Calu3 (cell line): ENCODE data around the gene ASAP2. TPM values are rescaled to one million over a fixed set of nuclear protein-coding genes. Genes with fewer than 3 reads are reported as not detected.

Source experiments
- BruUV-seq: library from RNA; stranded (reverse); fragments of 400-500 nt; replicated peaks from 2 replicates; lab custom pipeline; 2021; lab: Mats Ljungman, UMichigan
- CTCF ChIA-PET: fragments of 300-600 bp; sonication (Branson Sonifier 250); formaldehyde crosslinking; loops from one replicate; lab custom pipeline; 2022; ENCODE audit warnings: antibody characterized with exemption; lab: Charles Lee
- DNase-seq: peaks from one replicate; pipeline ENCODE4 v3.0.0; 2022
- H3K27ac Mint-ChIP-seq: one replicate; pipeline ENCODE4 v1.8.0; 2022; ENCODE audit warnings: mixed read lengths; ENCODE audit not compliant: unreplicated experiment
- H3K27me3 Mint-ChIP-seq: one replicate; pipeline ENCODE4 v1.8.0; 2022; ENCODE audit warnings: mixed read lengths; ENCODE audit not compliant: unreplicated experiment
- H3K36me3 Mint-ChIP-seq: one replicate; pipeline ENCODE4 v1.8.0; 2022; ENCODE audit warnings: mild to moderate bottlenecking, moderate library complexity, mixed read lengths; ENCODE audit not compliant: insufficient read depth, unreplicated experiment
- H3K4me1 Mint-ChIP-seq: one replicate; pipeline ENCODE4 v1.8.0; 2022; ENCODE audit warnings: mild to moderate bottlenecking, low read depth, mixed read lengths; ENCODE audit not compliant: unreplicated experiment
- H3K4me3 Mint-ChIP-seq: one replicate; pipeline ENCODE4 v1.8.0; 2022; ENCODE audit warnings: mild to moderate bottlenecking, low read depth, moderate library complexity, mixed read lengths; ENCODE audit not compliant: unreplicated experiment
- H3K9me3 Mint-ChIP-seq: one replicate; pipeline ENCODE4 v1.8.0; 2022; ENCODE audit warnings: low read depth, mixed read lengths; ENCODE audit not compliant: unreplicated experiment
- intact Hi-C: fragments of 100-400 bp; cut with micrococcal nuclease; formaldehyde crosslinking; loops from one replicate; pipeline ENCODE4 v1.10.0; 2022; ENCODE audit not compliant: unreplicated experiment
- total RNA-seq: library from RNA; stranded (reverse); gene quantifications from 2 replicates; pipeline ENCODE4 v1.2.3, GENCODE V29; 2022
- TF ChIP-seq, protein P1 (sequence below): fragments of 200-600 bp; IDR thresholded peaks from one replicate; pipeline ENCODE4 v1.8.0; 2022; ENCODE audit warnings: antibody characterized with exemption; ENCODE audit not compliant: unreplicated experiment

ASAP2 gene
- total RNA-seq, 1 experiment from 2014 or later: 78.6 TPM

DNA sequence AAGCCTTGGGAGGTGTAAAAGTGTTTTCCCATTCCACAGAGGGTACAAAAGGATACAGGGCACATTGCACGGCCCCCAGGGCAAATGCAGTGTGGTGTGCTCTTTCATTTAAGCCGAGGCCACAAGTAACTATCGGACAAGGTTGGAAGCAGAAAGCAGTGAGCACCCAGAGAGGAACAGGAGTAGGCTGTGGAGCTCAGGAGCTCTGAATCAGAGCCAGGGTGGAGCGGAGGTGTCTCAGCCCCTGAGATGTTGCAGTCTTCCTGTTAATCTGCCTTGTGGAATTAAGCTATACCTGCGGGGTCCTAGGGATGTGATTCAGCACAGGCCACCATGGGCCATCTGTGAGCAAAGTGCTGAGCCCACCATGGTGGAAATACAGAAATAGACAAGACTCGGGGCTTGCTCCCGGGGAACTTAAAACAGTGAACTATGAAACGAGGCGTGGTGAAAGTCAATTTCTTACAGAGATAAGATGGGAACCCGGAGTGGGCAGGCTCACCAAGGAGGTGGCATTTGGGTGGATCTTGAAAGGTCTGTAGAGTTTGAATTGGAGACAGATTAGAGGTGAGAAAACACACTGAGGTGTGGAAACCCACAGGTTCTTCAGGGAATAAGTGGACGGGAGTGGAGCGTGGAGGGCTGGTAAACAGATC lies 44.0 kb downstream of the ASAP2 start:
- peaks cover 29% of the 10 kb centered on the region for H3K36me3 Mint-ChIP-seq
- CTCF ChIA-PET: interaction anchor here (0.5 to 1.2 kb wide), 4 partner anchors 16 to 110 kb away, joined by 3 to 5 read pairs (median 4); no protein-coding TSS in a partner anchor
- H3K27ac Mint-ChIP-seq: peak overlapping the region; percentile 76
- H3K4me3 Mint-ChIP-seq: peak overlapping the region; percentile 27
- BruUV-seq: no TSS peak
- TF ChIP-seq, protein P1, sequence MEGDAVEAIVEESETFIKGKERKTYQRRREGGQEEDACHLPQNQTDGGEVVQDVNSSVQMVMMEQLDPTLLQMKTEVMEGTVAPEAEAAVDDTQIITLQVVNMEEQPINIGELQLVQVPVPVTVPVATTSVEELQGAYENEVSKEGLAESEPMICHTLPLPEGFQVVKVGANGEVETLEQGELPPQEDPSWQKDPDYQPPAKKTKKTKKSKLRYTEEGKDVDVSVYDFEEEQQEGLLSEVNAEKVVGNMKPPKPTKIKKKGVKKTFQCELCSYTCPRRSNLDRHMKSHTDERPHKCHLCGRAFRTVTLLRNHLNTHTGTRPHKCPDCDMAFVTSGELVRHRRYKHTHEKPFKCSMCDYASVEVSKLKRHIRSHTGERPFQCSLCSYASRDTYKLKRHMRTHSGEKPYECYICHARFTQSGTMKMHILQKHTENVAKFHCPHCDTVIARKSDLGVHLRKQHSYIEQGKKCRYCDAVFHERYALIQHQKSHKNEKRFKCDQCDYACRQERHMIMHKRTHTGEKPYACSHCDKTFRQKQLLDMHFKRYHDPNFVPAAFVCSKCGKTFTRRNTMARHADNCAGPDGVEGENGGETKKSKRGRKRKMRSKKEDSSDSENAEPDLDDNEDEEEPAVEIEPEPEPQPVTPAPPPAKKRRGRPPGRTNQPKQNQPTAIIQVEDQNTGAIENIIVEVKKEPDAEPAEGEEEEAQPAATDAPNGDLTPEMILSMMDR: no peak
- no peaks in the 10 kb centered on the region for H3K9me3 Mint-ChIP-seq
- no peaks in the 10 kb centered on the region for H3K27me3 Mint-ChIP-seq
- DNase-seq: peak; percentile 29
- peaks cover 73% of the 10 kb centered on the region for H3K4me1 Mint-ChIP-seq
- intact Hi-C loops: no loop called here

DNA sequence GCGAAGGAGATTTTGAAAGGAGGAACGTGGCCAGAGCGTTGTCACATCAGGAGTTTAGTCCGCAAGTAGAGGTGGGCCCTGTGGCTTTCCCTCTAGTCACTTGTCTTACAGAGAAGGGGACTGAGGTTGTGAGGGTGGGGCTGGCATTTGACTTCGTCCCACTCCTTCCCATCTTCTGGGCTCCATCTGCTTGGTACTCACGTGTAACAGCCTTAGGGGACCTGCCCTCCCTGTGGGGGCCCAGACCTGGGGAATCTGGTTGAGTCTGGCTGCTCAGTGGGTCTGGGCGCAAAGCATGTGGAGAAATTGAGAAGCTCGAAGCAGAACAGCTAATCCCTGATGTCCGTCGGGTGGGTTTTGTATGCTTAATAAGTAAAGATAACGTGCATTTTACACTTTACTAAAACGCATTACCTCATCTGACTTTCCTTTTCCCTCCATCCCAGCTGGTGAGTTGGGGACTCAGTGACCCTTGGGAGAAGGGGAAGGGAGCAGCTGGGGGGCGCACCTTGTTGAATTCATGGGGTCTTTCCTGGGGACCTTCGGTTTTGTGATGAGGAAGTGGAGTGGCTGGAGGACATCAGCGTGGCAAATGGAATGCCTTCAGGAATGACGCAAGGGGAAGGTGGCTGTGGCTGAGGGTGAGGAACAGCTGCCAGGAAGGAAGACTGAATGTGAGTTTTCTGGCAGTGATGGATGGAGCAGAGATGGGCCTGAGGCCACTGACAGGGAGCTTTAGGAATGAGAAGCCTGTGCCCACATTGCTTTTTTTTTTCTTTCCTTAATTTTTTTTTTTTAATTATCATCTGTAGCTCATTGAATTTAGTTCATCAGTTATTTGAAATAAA lies 44.8 kb downstream of the ASAP2 start:
- Mint-ChIP-seq H3K4me3 (peak overlapping the region; percentile 27), H3K4me1 (peaks cover 73% of the 10 kb centered on the region), H3K36me3 (peaks cover 28% of the 10 kb centered on the region), H3K27ac (peak overlapping the region; percentile 76), H3K27me3 (no peaks in the 10 kb centered on the region), H3K9me3 (no peaks in the 10 kb centered on the region)
- DNase-seq: peak; percentile 54
- intact Hi-C loops: no loop called here
- BruUV-seq: no TSS peak
- CTCF ChIA-PET: interaction anchor here (0.5 to 1.2 kb wide), 5 partner anchors 16 to 111 kb away, joined by 3 to 5 read pairs (median 4); no protein-coding TSS in a partner anchor
- TF ChIP-seq, protein P1: no peak

DNA sequence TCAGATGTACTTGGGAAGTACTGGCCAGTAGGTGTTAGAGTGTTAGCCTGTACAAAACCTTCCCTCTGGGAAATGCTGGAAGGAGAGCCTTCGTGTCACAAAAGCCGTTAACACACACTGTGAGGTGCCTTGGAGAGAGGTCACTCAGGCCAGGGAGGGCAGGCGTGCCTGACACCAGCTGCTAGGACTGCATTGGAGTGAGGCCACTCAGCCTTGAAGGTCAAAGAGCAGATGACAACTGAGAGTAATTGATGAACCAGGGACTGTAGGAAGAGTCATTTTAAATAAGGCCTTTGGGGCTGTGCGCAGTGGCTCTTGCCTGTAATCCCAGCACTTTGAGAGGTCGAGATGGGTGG lies 45.4 kb downstream of the ASAP2 start:
- CTCF ChIA-PET: interaction anchor here (0.6 to 1.2 kb wide), 4 partner anchors 17 to 109 kb away, joined by 3 to 4 read pairs (median 4); no protein-coding TSS in a partner anchor
- TF ChIP-seq, protein P1: no peak
- no TSS peak for BruUV-seq
- no peak for DNase-seq
- Mint-ChIP-seq H3K27ac (peak overlapping the region; percentile 76), H3K9me3 (no peaks in the 10 kb centered on the region), H3K27me3 (no peaks in the 10 kb centered on the region), H3K36me3 (peaks cover 29% of the 10 kb centered on the region), H3K4me3 (peak overlapping the region; percentile 27), H3K4me1 (peaks cover 73% of the 10 kb centered on the region)
- intact Hi-C loops: no loop called here

DNA sequence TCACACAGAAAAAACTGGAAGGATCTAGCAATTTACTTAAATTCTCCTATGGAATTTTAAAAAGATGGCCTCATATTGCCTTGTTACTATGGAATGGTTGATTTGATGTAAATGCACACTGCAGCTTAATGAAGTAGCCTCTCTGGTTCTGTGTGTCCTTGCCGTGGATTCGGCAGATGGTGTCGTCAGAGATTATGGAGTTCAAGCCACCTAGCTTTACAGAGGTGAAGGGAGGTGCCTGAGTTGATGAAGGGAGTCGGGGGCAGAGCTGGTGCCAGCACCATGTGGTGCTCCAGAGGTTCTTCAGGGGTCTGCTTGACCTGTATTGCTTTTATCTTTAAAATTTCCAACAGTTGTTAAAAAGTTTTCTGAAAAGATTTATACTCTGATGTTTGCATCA lies 48.8 kb downstream of the ASAP2 start:
- Mint-ChIP-seq H3K36me3 (peaks cover 25% of the 10 kb centered on the region), H3K27me3 (no peaks in the 10 kb centered on the region), H3K27ac (no peak overlapping the region), H3K9me3 (no peaks in the 10 kb centered on the region), H3K4me1 (peaks cover 63% of the 10 kb centered on the region), H3K4me3 (no peak overlapping the region)
- CTCF ChIA-PET: no interaction called here
- BruUV-seq: no TSS peak
- no peak for DNase-seq
- intact Hi-C loops: no loop called here
- TF ChIP-seq, protein P1: no peak
